ENCODE data around the gene SFXN2.
"Not testable (repeated sequence)": the region's sequence is repeated elsewhere in the genome, so short reads cannot be mapped to it uniquely, and the experiment has no call there.

The SFXN2 gene

GRCh38 chr10:102753718-102754117, 39.3 kb downstream of the SFXN2 start:
- no peak overlapping the region for H3K4me3 ChIP-seq (ENCODE audit: low read depth, low read length)
- no peak for TF ChIP-seq CTCF (IDR thresholded peaks at IDR 0.05; ENCODE audit: low read depth, low read length)

DNA sequence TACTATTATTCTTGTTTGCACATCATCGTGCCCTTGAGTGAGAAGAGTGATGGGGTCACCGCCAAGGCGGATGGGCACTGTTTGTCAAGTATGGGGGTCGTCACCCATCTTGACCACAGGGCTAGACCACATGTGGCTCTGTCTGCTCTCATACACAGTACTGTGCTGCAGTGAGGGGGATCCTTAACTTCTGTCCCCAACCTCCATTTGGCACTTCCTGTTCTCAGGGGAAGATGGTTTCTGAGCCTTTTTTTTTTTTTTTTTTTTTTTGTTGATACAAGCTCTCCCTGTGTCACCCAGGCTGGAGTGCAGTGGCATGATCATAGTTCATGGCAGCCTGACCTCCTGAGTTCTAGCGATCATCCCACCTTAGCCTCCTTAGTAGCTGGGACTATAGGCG, 42.9 kb downstream of the SFXN2 start:
- in situ Hi-C loops (cut with HindIII; ENCODE audit: low sequenced_read_pairs): no loop called here
- DNase-seq (ENCODE audit: low read depth, low spot score): no peak
- TF ChIP-seq CTCF (IDR thresholded peaks at IDR 0.05; ENCODE audit: low read depth, low read length): no peak
- H3K4me3 ChIP-seq (ENCODE audit: low read depth, low read length): no peak overlapping the region

More at GRCh38 chr10:102753718-102754117, 39.3 kb downstream of the SFXN2 start:
- in situ Hi-C loops (cut with HindIII; ENCODE audit: low sequenced_read_pairs): no loop called here
- DNase-seq (ENCODE audit: low read depth, low spot score): no peak

DNA sequence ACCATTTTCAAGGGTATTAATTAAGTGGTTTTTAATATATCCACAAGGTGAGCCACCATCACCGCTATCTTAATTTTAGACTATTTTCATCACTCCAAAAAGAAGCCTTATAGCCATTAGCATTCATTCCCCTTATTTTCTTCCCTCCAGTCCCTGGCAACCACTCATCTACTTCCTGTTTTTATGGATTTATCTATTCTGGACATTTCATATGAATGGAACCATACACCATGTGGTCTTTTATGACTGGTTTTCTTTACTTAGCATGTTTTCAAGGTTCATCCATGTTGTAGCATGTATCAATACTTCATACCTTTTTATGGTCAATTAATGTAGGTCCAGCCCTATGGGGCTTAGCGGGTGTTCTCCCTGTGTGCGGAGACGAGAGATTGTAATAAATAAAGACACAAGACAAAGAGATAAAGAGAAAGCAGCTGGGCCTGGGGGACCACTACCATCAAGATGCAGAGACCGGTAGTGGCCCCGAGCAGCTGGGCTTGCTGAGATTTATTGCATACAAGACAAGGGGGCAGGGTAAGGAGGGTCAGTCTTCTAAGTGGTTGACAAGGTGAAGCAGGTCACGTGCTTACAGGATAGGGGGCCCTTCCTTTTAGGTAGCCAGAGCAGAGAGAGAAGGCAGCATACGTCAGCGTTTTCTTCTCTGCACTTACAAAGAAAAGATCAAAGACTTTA, 44.0 kb downstream of the SFXN2 start:
- no peak for DNase-seq (ENCODE audit: low read depth, low spot score)
- in situ Hi-C loops (cut with HindIII; ENCODE audit: low sequenced_read_pairs): no loop called here
- no peak overlapping the region for H3K4me3 ChIP-seq (ENCODE audit: low read depth, low read length)
- no peak for TF ChIP-seq CTCF (IDR thresholded peaks at IDR 0.05; ENCODE audit: low read depth, low read length)

DNA sequence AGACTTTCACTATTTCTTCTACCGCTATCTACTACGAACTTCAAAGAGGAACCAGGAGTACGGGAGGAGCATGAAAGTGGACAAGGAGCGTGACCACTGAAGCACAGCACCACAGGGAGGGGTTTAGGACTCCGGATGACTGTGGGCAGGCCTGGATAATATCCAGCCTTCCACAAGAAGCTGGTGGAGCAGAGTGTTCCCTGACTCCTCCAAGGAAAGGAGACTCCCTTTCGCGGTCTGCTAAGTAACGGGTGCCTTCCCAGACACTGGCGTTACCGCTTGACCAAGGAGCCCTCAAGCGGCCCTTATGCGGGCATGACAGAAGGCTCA, 44.5 kb downstream of the SFXN2 start:
- DNase-seq (ENCODE audit: low read depth, low spot score); H3K4me3 ChIP-seq (ENCODE audit: low read depth, low read length); in situ Hi-C loops (cut with HindIII; ENCODE audit: low sequenced_read_pairs): not testable (repeated sequence)

DNA sequence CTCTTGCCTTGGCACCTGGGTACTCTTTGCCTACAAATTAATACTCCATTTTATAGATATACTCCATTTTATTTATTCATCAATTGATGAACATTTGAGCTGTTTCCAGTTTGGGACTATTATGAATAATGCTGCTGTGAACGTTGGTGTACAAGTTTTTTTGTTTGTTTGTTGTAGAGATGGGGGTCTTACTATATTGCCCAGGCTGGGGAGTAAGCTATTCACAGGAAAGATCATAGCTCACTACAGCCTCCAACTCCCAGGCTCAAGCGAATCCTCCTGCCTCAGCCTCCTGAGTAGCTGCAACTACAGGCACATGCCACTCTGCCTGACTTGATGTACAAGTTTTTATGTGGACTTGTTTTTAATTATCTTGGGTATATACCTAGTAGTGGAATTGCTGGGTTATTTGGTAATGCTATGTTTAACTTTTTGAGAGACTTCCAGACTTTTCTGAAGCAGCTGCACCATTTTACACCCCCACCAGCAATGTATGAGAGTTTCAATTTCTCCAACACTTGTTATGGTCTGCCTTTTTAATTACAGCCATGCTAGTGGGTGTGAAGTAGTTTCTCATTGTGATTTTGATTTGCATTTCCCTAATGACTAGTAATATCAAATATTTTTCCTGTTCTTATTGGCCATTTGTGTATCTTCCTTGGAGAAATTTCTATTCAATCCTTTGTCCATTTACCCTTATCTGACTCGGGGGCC, 45.2 kb downstream of the SFXN2 start:
- in situ Hi-C loops (cut with HindIII; ENCODE audit: low sequenced_read_pairs): no loop called here

GRCh38 chr10:102761981-102762380, 47.5 kb downstream of the SFXN2 start:
- H3K4me3 ChIP-seq (ENCODE audit: low read depth, low read length): no peak overlapping the region
- no peak for TF ChIP-seq CTCF (IDR thresholded peaks at IDR 0.05; ENCODE audit: low read depth, low read length)
- DNase-seq (ENCODE audit: low read depth, low spot score): no peak
- in situ Hi-C loops (cut with HindIII; ENCODE audit: low sequenced_read_pairs): no loop called here

More for the DNA sequence above, 45.2 kb downstream of the SFXN2 start:
- no peak for TF ChIP-seq CTCF (IDR thresholded peaks at IDR 0.05; ENCODE audit: low read depth, low read length)
- no peak for DNase-seq (ENCODE audit: low read depth, low spot score)
- no peak overlapping the region for H3K4me3 ChIP-seq (ENCODE audit: low read depth, low read length)

GRCh38 chr10:102762401-102763015, 48.1 kb downstream of the SFXN2 start:
- no peak for TF ChIP-seq CTCF (IDR thresholded peaks at IDR 0.05; ENCODE audit: low read depth, low read length)
- in situ Hi-C loops (cut with HindIII; ENCODE audit: low sequenced_read_pairs): no loop called here

More at GRCh38 chr10:102762401-102763015, 48.1 kb downstream of the SFXN2 start:
- no peak for DNase-seq (ENCODE audit: low read depth, low spot score)
- no peak overlapping the region for H3K4me3 ChIP-seq (ENCODE audit: low read depth, low read length)
